Keratinocyte (primary cell): ENCODE measurements around the gene ARHGAP15. TPM values are rescaled to one million over a fixed set of nuclear protein-coding genes. Genes with fewer than 3 reads are reported as not detected.

Source experiments
- DNase-seq: peaks from one replicate; pipeline ENCODE4 v3.0.0-alpha.2; 2011; ENCODE audit warnings: low read depth, missing footprints, low spot score
- FAIRE-seq: peaks from 2 replicates; lab custom pipeline; 2011; peaks lifted over from hg19 to GRCh38; lab: Jason Lieb, UNC
- H2AFZ ChIP-seq: 2 replicates; pipeline ENCODE4 v1.6.0; 2012; ENCODE audit warnings: low read length, control low read depth, inconsistent platforms; ENCODE audit not compliant: control insufficient read depth
- H3K27ac ChIP-seq: 2 replicates; pipeline ENCODE4 v1.5.1; 2011; ENCODE audit warnings: low read length; ENCODE audit not compliant: control insufficient read depth, insufficient read depth
- H3K27me3 ChIP-seq: 3 replicates; pipeline ENCODE4 v1.6.0; 2011; ENCODE audit warnings: low read length; ENCODE audit not compliant: control insufficient read depth, insufficient read depth; ENCODE audit errors: extremely low read depth
- H3K36me3 ChIP-seq, 2 experiments: 2 replicates in 1 of 2; 3 replicates in 1 of 2; pipeline ENCODE4 v1.5.1; 2011; ENCODE audit warnings: low read length in 2 of 2, mild to moderate bottlenecking in 1 of 2; ENCODE audit not compliant: control insufficient read depth in 2 of 2, insufficient read depth in 2 of 2; ENCODE audit errors: extremely low read depth in 1 of 2
- H3K4me1 ChIP-seq: 3 replicates; pipeline ENCODE4 v1.5.1; 2011; ENCODE audit warnings: low read length; ENCODE audit not compliant: control insufficient read depth, insufficient read depth; ENCODE audit errors: extremely low read depth
- H3K4me2 ChIP-seq: 3 replicates; pipeline ENCODE4 v1.6.0; 2011; ENCODE audit warnings: low read depth, low read length; ENCODE audit not compliant: control insufficient read depth, insufficient read depth; ENCODE audit errors: extremely low read depth
- H3K4me3 ChIP-seq, 3 experiments: fragments of 200-600 bp in 1 of 3; sonication (generic) in 1 of 3; 2 replicates in 2 of 3; 3 replicates in 1 of 3; pipeline ENCODE4 v1.5.1; 2011 to 2016; ENCODE audit warnings: low read length in 3 of 3, mild to moderate bottlenecking in 3 of 3, control low read depth in 2 of 3, inconsistent platforms in 1 of 3, low read depth in 1 of 3, mixed read lengths in 1 of 3, mixed run types in 1 of 3, moderate library complexity in 1 of 3; ENCODE audit not compliant: control insufficient read depth in 2 of 3, insufficient read depth in 2 of 3; ENCODE audit errors: extremely low read depth in 1 of 3
- H3K79me2 ChIP-seq: 2 replicates; pipeline ENCODE4 v1.6.0; 2012; ENCODE audit warnings: low read length; ENCODE audit not compliant: control insufficient read depth, insufficient read depth
- H3K9ac ChIP-seq: 3 replicates; pipeline ENCODE4 v1.6.0; 2011; ENCODE audit warnings: low read length; ENCODE audit not compliant: control insufficient read depth, insufficient read depth; ENCODE audit errors: extremely low read depth
- H3K9me1 ChIP-seq: 3 replicates; pipeline ENCODE4 v1.6.0; 2011; ENCODE audit warnings: low read length; ENCODE audit not compliant: control insufficient read depth, insufficient read depth; ENCODE audit errors: extremely low read depth
- H3K9me3 ChIP-seq: 2 replicates; pipeline ENCODE4 v1.5.1; 2012; ENCODE audit warnings: low read depth, low read length; ENCODE audit not compliant: control insufficient read depth
- H4K20me1 ChIP-seq: 3 replicates; pipeline ENCODE4 v1.6.0; 2011; ENCODE audit warnings: low read length; ENCODE audit not compliant: control insufficient read depth, insufficient read depth; ENCODE audit errors: extremely low read depth
- CTCF ChIP-seq, 3 experiments: IDR thresholded peaks in 1 of 3; conservative IDR thresholded peaks in 1 of 3; optimal IDR thresholded peaks in 1 of 3; 2 replicates in 2 of 3; 3 replicates in 1 of 3; pipeline versions ENCODE3 to v1.5.1; 2011; ENCODE audit warnings: low read length in 3 of 3, mild to moderate bottlenecking in 3 of 3, moderate library complexity in 2 of 3, control low read depth in 1 of 3, inconsistent platforms in 1 of 3; ENCODE audit not compliant: insufficient read depth in 2 of 3; ENCODE audit errors: extremely low read depth in 1 of 3
- EZH2 ChIP-seq: IDR thresholded peaks from one replicate; pipeline ENCODE4 v1.6.1; 2012; ENCODE audit warnings: inconsistent platforms, mild to moderate bottlenecking, low read length, moderate library complexity
- dilution Hi-C: fragments of 300-500 bp; cut with MboI; formaldehyde crosslinking; loops from one replicate; pipeline ENCODE4 v1.7.0; 2020; ENCODE audit warnings: low sequenced_read_pairs; ENCODE audit not compliant: extremely low pct_ligation_motif_present
- polyA plus RNA-seq, 5 experiments: library from polyadenylated mRNA; depleted of rRNA in 3 of 5; stranded (reverse) in 3 of 5; stranded (forward) in 1 of 5; unstranded in 1 of 5; fragments of >200 nt; gene quantifications; 1 replicate in 1 of 5; 2 replicates in 3 of 5; 3 replicates in 1 of 5; pipeline versions ENCODE4 v1.2.1 to v1.2.3, GENCODE V29; 2011 to 2012; ENCODE audit warnings: missing spikeins in 2 of 5, low read depth in 1 of 5, low replicate concordance in 1 of 5

ARHGAP15 gene
- polyA plus RNA-seq, 1 donor (not counting 4 experiments of a cell fraction or from before 2014, with no cell fraction given) = not detected

- dilution Hi-C loops = no loop called here
- FAIRE-seq (no peak), DNase-seq (no peak)
- H3K27ac ChIP-seq = no peak overlapping the region
- H3K9me3 ChIP-seq = no peaks in the 10 kb centered on the region
- H3K9ac ChIP-seq = no peak overlapping the region
- no peak for TF ChIP-seq CTCF (optimal IDR thresholded peaks at IDR 0.05 in 1 of 3, IDR thresholded peaks at IDR 0.05 in 1 of 3, conservative IDR thresholded peaks at IDR 0.05 in 1 of 3; ENCODE audit: extremely low read depth in 1 of 3, insufficient read depth in 2 of 3, low read length in 3 of 3)
- no peak for TF ChIP-seq EZH2
- H3K4me2 ChIP-seq = no peak overlapping the region
- H2AFZ ChIP-seq = no peak overlapping the region
- no peaks in the 10 kb centered on the region for H3K79me2 ChIP-seq
- no peaks in the 10 kb centered on the region for H3K36me3 ChIP-seq
- no peaks in the 10 kb centered on the region for H3K27me3 ChIP-seq
- no peaks in the 10 kb centered on the region for H3K4me1 ChIP-seq
- no peaks in the 10 kb centered on the region for H3K9me1 ChIP-seq
- no peaks in the 10 kb centered on the region for H4K20me1 ChIP-seq
- no peak overlapping the region for H3K4me3 ChIP-seq
These were observed 305.9 kb downstream of the ARHGAP15 start for GRCh38 chr2:143435131-143435530.

- Histone ChIP-seq H4K20me1 (no peaks in the 10 kb centered on the region), H3K27ac (no peak overlapping the region), H3K27me3 (no peaks in the 10 kb centered on the region), H3K4me1 (no peaks in the 10 kb centered on the region), H3K9me1 (no peaks in the 10 kb centered on the region), H3K4me2 (no peak overlapping the region), H3K9me3 (no peaks in the 10 kb centered on the region), H2AFZ (no peak overlapping the region), H3K9ac (no peak overlapping the region), H3K4me3 (no peak overlapping the region), H3K36me3 (no peaks in the 10 kb centered on the region), H3K79me2 (no peaks in the 10 kb centered on the region)
- DNase-seq (no peak), FAIRE-seq (no peak)
- dilution Hi-C loops = no loop called here
- TF ChIP-seq CTCF (optimal IDR thresholded peaks at IDR 0.05 in 1 of 3, IDR thresholded peaks at IDR 0.05 in 1 of 3, conservative IDR thresholded peaks at IDR 0.05 in 1 of 3; ENCODE audit: extremely low read depth in 1 of 3, insufficient read depth in 2 of 3, low read length in 3 of 3) (no peak), EZH2 (no peak)
These were observed 307.7 kb downstream of the ARHGAP15 start for GRCh38 chr2:143436951-143437350.
